Testis (tissue), 3 donors: ENCODE data around the gene DOK1. TPM values are rescaled to one million over a fixed set of nuclear protein-coding genes. Genes with fewer than 3 reads are reported as not detected.

ENCODE experiments used
- DNase-seq: peaks from one replicate; pipeline ENCODE4 v3.0.0-alpha.2; 2019
- H3K27ac ChIP-seq, 2 donors: fragments of 200-600 bp; sonication (generic); one replicate each; pipeline ENCODE4 v1.5.1; 2019
- H3K27me3 ChIP-seq: fragments of 200-600 bp; sonication (generic); one replicate; pipeline ENCODE4 v1.5.1; 2019
- H3K36me3 ChIP-seq: fragments of 200-600 bp; sonication (generic); one replicate; pipeline ENCODE4 v1.5.1; 2017; ENCODE audit warnings: low read depth; ENCODE audit errors: missing control alignments
- H3K4me1 ChIP-seq: fragments of 200-600 bp; sonication (generic); one replicate; pipeline ENCODE4 v1.5.1; 2019
- H3K4me3 ChIP-seq, 2 donors: fragments of 200-600 bp; sonication (generic); one replicate each; pipeline ENCODE4 v1.5.1; 2017 to 2019
- H3K9me3 ChIP-seq: fragments of 200-600 bp; sonication (generic); one replicate; pipeline ENCODE4 v1.5.1; 2017
- POLR2A ChIP-seq: fragments of 450-650 bp; IDR thresholded peaks from one replicate; pipeline ENCODE4 v1.6.1; 2017; ENCODE audit warnings: antibody characterized with exemption, mild to moderate bottlenecking, moderate library complexity
- WGBS, 2 donors: methylation state at CpG; one replicate each; pipeline ENCODE4 v1.1.5; 2018; 5-methylcytosine and 5-hydroxymethylcytosine counted together
- intact Hi-C: fragments of 100-400 bp; cut with DNase I; formaldehyde crosslinking; loops from one replicate; pipeline ENCODE4 v1.15.1; 2023; ENCODE audit warnings: low total_unique reads
- polyA plus RNA-seq: library from polyadenylated mRNA; stranded (reverse); fragments of 350-450 nt; fragmentation: Illumina TruSeq; extraction: RNeasy Lipid Tissue Mini Kit (QIAGEN cat#74804); gene quantifications from one replicate; pipeline ENCODE4 v1.2.3, GENCODE V29; 2014; ENCODE audit warnings: low read depth, low replicate concordance; ENCODE audit not compliant: insufficient read depth
- total RNA-seq, 2 donors: library from RNA; depleted of rRNA; stranded (reverse); fragments of >200 nt; gene quantifications; one replicate each; pipeline ENCODE4 v1.2.3, GENCODE V29; 2016
- TF ChIP-seq, protein P1 (sequence below), 3 experiments: fragments of 450-650 bp in 2 of 3; fragments of 200-600 bp in 1 of 3; sonication (generic) in 1 of 3; IDR thresholded peaks; one replicate each; pipeline ENCODE4 v1.5.1; 2016 to 2019; ENCODE audit warnings: antibody characterized with exemption in 3 of 3, mild to moderate bottlenecking in 2 of 3, moderate library complexity in 1 of 3

The DOK1 gene
- total and polyA plus RNA-seq, 3 donors from 2014 or later, result 9.3 to 19.3 (median 11.2) TPM

DNA sequence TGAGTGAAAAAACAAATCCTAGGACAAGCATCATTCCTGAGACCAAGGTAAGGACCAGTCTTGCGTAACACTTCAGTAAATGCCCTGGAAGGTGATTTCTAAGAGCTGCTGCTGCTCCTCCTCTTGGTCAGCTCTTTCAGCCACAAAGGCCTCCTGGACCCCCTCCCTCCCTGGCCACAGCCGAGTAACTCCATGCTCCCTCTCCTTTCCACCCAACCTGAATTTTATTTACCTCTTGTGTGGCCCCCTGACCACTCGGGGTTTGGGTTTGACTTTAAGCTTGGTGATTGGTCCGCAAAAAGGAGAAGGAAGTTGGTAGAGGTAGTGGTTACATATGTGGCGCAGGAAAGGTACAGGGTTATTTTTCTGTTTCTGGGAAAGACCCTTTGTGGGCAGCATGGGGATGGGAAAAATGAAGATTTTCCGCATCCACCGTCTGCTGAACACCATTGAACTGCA is 15.6 kb upstream of the DOK1 start:
- H3K27ac ChIP-seq, result no peak overlapping the region
- H3K27me3 ChIP-seq, result no peaks in the 10 kb centered on the region
- intact Hi-C loops, result no loop called here
- no peaks in the 10 kb centered on the region for H3K36me3 ChIP-seq
- no peak for DNase-seq
- H3K4me3 ChIP-seq, result no peak overlapping the region
- WGBS, 2 donors, result 80 to 90% methylated on average over 7 of the region's 7 CpGs
- H3K9me3 ChIP-seq, result no peaks in the 10 kb centered on the region
- TF ChIP-seq, protein P1, sequence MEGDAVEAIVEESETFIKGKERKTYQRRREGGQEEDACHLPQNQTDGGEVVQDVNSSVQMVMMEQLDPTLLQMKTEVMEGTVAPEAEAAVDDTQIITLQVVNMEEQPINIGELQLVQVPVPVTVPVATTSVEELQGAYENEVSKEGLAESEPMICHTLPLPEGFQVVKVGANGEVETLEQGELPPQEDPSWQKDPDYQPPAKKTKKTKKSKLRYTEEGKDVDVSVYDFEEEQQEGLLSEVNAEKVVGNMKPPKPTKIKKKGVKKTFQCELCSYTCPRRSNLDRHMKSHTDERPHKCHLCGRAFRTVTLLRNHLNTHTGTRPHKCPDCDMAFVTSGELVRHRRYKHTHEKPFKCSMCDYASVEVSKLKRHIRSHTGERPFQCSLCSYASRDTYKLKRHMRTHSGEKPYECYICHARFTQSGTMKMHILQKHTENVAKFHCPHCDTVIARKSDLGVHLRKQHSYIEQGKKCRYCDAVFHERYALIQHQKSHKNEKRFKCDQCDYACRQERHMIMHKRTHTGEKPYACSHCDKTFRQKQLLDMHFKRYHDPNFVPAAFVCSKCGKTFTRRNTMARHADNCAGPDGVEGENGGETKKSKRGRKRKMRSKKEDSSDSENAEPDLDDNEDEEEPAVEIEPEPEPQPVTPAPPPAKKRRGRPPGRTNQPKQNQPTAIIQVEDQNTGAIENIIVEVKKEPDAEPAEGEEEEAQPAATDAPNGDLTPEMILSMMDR (IDR thresholded peaks at IDR 0.05), result no peak
- TF ChIP-seq POLR2A, result no peak
- no peaks in the 10 kb centered on the region for H3K4me1 ChIP-seq

DNA sequence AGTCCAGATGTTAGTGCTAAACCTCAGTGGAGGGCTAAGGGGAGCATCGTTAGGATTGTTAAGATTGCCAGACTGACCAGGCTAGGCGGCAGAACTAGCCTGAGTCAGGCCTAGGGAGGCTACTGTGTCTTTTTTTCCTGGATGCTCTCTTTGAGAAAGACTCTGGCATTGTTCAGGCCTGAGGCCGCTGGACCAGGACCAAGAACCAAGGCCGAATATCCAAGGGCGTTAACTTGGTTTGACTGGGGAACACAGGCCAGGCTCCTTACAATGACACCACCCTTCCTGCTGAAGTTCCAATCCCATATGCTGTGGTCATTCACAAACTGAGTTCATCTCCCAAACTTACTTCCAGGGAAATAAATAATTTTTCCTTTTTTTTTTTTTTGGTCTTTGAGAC is 14.2 kb upstream of the DOK1 start:
- WGBS, 2 donors, result 66 to 79% methylated on average over 4 to 5 of the region's 5 CpGs
- H3K4me3 ChIP-seq, result no peak overlapping the region
- TF ChIP-seq, protein P1 (IDR thresholded peaks at IDR 0.05), result no peak
- TF ChIP-seq POLR2A, result no peak
- peak; percentile 58 for DNase-seq
- H3K9me3 ChIP-seq, result no peaks in the 10 kb centered on the region
- no peak overlapping the region for H3K27ac ChIP-seq
- intact Hi-C loops, result no loop called here
- H3K27me3 ChIP-seq, result no peaks in the 10 kb centered on the region
- no peaks in the 10 kb centered on the region for H3K36me3 ChIP-seq
- no peaks in the 10 kb centered on the region for H3K4me1 ChIP-seq

GRCh38 chr2:74542978-74543377 is 11.5 kb upstream of the DOK1 start:
- Histone ChIP-seq H3K9me3 (no peaks in the 10 kb centered on the region), H3K27ac (no peak overlapping the region), H3K4me1 (no peaks in the 10 kb centered on the region), H3K27me3 (no peaks in the 10 kb centered on the region), H3K4me3 (no peak overlapping the region), H3K36me3 (no peaks in the 10 kb centered on the region)
- intact Hi-C loops, result no loop called here
- WGBS, 2 donors, result 61 to 83% methylated on average over 1 of the region's 1 CpG
- DNase-seq, result no peak
- no peak for TF ChIP-seq POLR2A
- TF ChIP-seq, protein P1 (IDR thresholded peaks at IDR 0.05), result no peak

GRCh38 chr2:74544634-74545033 is 9.9 kb upstream of the DOK1 start:
- no peaks in the 10 kb centered on the region for H3K9me3 ChIP-seq
- WGBS, 2 donors, result 88 to 92% methylated on average over 3 of the region's 3 CpGs

GRCh38 chr2:74546004-74546403 is 8.5 kb upstream of the DOK1 start:
- intact Hi-C loops, result no loop called here
- H3K27ac ChIP-seq, result no peak overlapping the region
- H3K27me3 ChIP-seq, result no peaks in the 10 kb centered on the region
- peaks cover 9% of the 10 kb centered on the region for H3K4me1 ChIP-seq
- H3K9me3 ChIP-seq, result no peaks in the 10 kb centered on the region
- no peak overlapping the region for H3K4me3 ChIP-seq
- no peak for TF ChIP-seq POLR2A
- TF ChIP-seq, protein P1 (IDR thresholded peaks at IDR 0.05), result no peak
- DNase-seq, result no peak
- H3K36me3 ChIP-seq, result no peaks in the 10 kb centered on the region
- 91 to 93% methylated on average over 3 of the region's 3 CpGs for WGBS, 2 donors

More at GRCh38 chr2:74544634-74545033, 9.9 kb upstream of the DOK1 start:
- intact Hi-C loops, result no loop called here
- TF ChIP-seq POLR2A, result no peak
- TF ChIP-seq, protein P1 (IDR thresholded peaks at IDR 0.05), result no peak
- Histone ChIP-seq H3K36me3 (no peaks in the 10 kb centered on the region), H3K4me1 (peaks cover 7% of the 10 kb centered on the region), H3K4me3 (no peak overlapping the region), H3K27ac (no peak overlapping the region), H3K27me3 (no peaks in the 10 kb centered on the region)
- DNase-seq, result no peak
